ENCODE measurements around the gene SLC22A31.

Gene SLC22A31

DNA sequence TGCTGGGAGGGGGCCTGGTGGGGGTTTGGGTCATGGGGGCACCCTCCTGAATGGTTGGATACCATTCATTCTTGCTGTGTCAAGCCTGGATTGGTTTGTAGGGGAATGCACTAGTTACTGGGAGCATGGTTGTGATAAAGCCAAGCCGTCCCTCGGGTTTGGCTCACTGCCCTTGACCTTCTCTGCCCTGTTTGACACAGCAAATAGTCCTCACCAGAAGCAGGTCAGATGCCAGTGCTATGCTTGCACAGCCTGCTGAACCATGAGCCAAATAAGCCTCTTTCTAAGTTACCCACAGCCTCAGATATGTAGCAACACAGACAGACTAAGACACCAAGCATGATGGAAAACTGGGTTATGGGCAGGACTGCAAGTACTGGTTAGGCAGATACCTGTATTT is 31.8 kb upstream of the SLC22A31 start:
- no peaks in the 10 kb centered on the region for H3K27me3 ChIP-seq (replicated peaks in 2 of 5; ENCODE audit: control insufficient read depth in 4 of 5, insufficient read depth in 5 of 5, low read length in 4 of 5)
- no peaks in the 10 kb centered on the region for H3K4me1 ChIP-seq (ENCODE audit: control extremely low read depth in 1 of 4, control insufficient read depth in 4 of 4, insufficient read depth in 4 of 4, low read length in 3 of 4)
- peaks cover 27 to 65% (median 52%) of the 10 kb centered on the region in 4 experiments for H3K36me3 ChIP-seq (ENCODE audit: control insufficient read depth in 4 of 4, insufficient read depth in 4 of 4, low read length in 3 of 4)
- 80% methylated on average over 1 of the region's 2 CpGs for WGBS (ENCODE audit: insufficient coverage)
- ChIA-PET POLR2A (no interaction called here), CTCF (no interaction called here)
- no peak for DNase-seq
- H3K27ac ChIP-seq (ENCODE audit: insufficient read depth in 1 of 2, low read depth in 1 of 2, low read length in 2 of 2, poor library complexity in 1 of 2, severe bottlenecking in 2 of 2), result no peak overlapping the region
- no peak overlapping the region for H3K4me3 ChIP-seq (ENCODE audit: control insufficient read depth in 1 of 7, extremely low read depth in 1 of 7, insufficient read depth in 4 of 7, low read depth in 2 of 7, low read length in 6 of 7)
- H3K9me3 ChIP-seq (ENCODE audit: control extremely low read depth in 1 of 5, control insufficient read depth in 4 of 5, insufficient read depth in 2 of 5, low read depth in 1 of 5, low read length in 4 of 5), result peaks cover 8 to 28% (median 10%) of the 10 kb centered on the region in 5 experiments

DNA sequence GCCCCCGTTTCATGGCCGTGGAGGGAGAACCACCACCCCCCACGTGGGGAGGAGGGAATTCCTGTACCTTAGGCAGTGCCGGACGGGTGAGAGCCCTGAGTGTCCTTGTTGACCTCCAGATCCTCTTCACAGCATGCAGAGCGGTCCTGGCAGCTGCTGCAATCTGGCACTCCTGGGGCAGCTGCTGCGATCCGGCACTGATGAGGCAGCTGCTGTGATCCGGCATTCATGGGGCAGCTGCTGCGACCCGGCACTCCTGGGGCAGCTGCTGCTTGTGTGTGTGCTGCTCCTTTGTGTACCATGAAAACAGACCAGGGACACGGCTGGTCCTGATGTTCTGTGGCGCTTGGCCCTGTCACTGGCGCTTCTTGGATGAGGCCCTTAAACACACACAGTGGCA is 29.9 kb upstream of the SLC22A31 start:
- POLR2A ChIA-PET, result interaction anchor here (0.6 kb wide), 1 partner anchor 409 kb away, joined by 3 read pairs; no protein-coding TSS in a partner anchor
- DNase-seq, result no peak
- no peaks in the 10 kb centered on the region for H3K27me3 ChIP-seq (replicated peaks in 2 of 5; ENCODE audit: control insufficient read depth in 4 of 5, insufficient read depth in 5 of 5, low read length in 4 of 5)
- peaks cover 8 to 38% (median 13%) of the 10 kb centered on the region in 5 experiments for H3K9me3 ChIP-seq (ENCODE audit: control extremely low read depth in 1 of 5, control insufficient read depth in 4 of 5, insufficient read depth in 2 of 5, low read depth in 1 of 5, low read length in 4 of 5)
- peaks cover 37 to 80% (median 65%) of the 10 kb centered on the region in 4 experiments for H3K36me3 ChIP-seq (ENCODE audit: control insufficient read depth in 4 of 4, insufficient read depth in 4 of 4, low read length in 3 of 4)
- WGBS (ENCODE audit: insufficient coverage), result 93% methylated on average over 14 of the region's 14 CpGs
- no peak overlapping the region for H3K4me3 ChIP-seq (ENCODE audit: control insufficient read depth in 1 of 7, extremely low read depth in 1 of 7, insufficient read depth in 4 of 7, low read depth in 2 of 7, low read length in 6 of 7)
- H3K4me1 ChIP-seq (ENCODE audit: control extremely low read depth in 1 of 4, control insufficient read depth in 4 of 4, insufficient read depth in 4 of 4, low read length in 3 of 4), result no peaks in the 10 kb centered on the region
- H3K27ac ChIP-seq (ENCODE audit: insufficient read depth in 1 of 2, low read depth in 1 of 2, low read length in 2 of 2, poor library complexity in 1 of 2, severe bottlenecking in 2 of 2), result no peak overlapping the region
- CTCF ChIA-PET, result interaction anchor here (1.6 kb wide), 1 partner anchor 10 kb away, joined by 7 read pairs; no protein-coding TSS in a partner anchor

DNA sequence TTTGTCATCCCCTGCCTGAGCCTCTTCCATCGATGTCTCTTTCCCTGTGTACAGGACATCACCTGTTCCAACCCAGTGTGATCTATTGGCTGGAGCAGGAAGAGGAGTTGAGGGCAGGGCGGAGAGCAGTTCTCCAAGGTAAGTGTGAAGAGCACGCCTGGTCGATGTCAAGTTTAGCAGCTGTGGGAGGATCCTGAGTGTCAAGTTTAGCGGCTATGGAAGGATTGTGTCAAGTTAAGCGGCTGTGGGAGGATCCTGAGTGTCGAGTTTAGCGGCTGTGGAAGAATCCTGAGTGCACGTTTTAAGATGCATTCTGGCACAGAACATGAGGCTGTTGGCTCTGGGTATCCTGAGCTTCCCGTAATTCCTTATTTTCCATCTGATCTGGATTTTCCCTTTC is 24.3 kb upstream of the SLC22A31 start:
- Histone ChIP-seq H3K36me3 (ENCODE audit: control insufficient read depth in 4 of 4, insufficient read depth in 4 of 4, low read length in 3 of 4) (peaks cover 33 to 73% (median 54%) of the 10 kb centered on the region in 4 experiments), H3K4me3 (ENCODE audit: control insufficient read depth in 1 of 7, extremely low read depth in 1 of 7, insufficient read depth in 4 of 7, low read depth in 2 of 7, low read length in 6 of 7) (no peak overlapping the region), H3K27ac (ENCODE audit: insufficient read depth in 1 of 2, low read depth in 1 of 2, low read length in 2 of 2, poor library complexity in 1 of 2, severe bottlenecking in 2 of 2) (no peak overlapping the region), H3K4me1 (ENCODE audit: control extremely low read depth in 1 of 4, control insufficient read depth in 4 of 4, insufficient read depth in 4 of 4, low read length in 3 of 4) (no peaks in the 10 kb centered on the region), H3K27me3 (replicated peaks in 2 of 5; ENCODE audit: control insufficient read depth in 4 of 5, insufficient read depth in 5 of 5, low read length in 4 of 5) (no peaks in the 10 kb centered on the region), H3K9me3 (ENCODE audit: control extremely low read depth in 1 of 5, control insufficient read depth in 4 of 5, insufficient read depth in 2 of 5, low read depth in 1 of 5, low read length in 4 of 5) (peaks cover 7 to 29% (median 11%) of the 10 kb centered on the region in 5 experiments)
- POLR2A ChIA-PET, result interaction anchor here (0.6 kb wide), 1 partner anchor 479 kb away, joined by 3 read pairs; no protein-coding TSS in a partner anchor
- WGBS (ENCODE audit: insufficient coverage), result 98% methylated on average over 7 of the region's 10 CpGs
- CTCF ChIA-PET, result interaction anchor here (0.5 to 0.7 kb wide), 2 partner anchors 18 to 318 kb away, joined by 3 read pairs; no protein-coding TSS in a partner anchor
- no peak for DNase-seq

DNA sequence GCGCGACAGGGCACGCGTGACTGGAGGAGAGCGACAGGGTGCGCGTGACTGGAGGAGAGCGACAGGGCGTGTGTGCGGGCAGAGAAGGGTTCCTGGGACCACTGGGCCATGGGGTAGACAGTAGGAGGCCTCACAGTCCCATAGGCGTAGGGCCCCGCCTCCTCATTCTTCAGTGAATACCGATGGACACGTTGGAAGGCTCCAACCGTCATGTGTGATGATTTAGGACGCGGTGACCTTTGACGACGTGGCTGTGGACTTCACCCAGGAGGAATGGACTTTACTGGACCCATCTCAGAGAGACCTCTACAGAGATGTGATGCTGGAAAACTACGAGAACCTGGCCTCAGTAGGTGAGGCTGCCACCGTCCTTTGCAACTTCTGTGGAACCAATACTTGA is 22.6 kb upstream of the SLC22A31 start:
- 97% methylated on average over 21 of the region's 21 CpGs for WGBS (ENCODE audit: insufficient coverage)
- DNase-seq, result no peak
- POLR2A ChIA-PET, result no interaction called here
- Histone ChIP-seq H3K4me3 (ENCODE audit: control insufficient read depth in 1 of 7, extremely low read depth in 1 of 7, insufficient read depth in 4 of 7, low read depth in 2 of 7, low read length in 6 of 7) (no peak overlapping the region), H3K9me3 (ENCODE audit: control extremely low read depth in 1 of 5, control insufficient read depth in 4 of 5, insufficient read depth in 2 of 5, low read depth in 1 of 5, low read length in 4 of 5) (peaks cover 0 to 18% (median 6%) of the 10 kb centered on the region in 5 experiments), H3K4me1 (ENCODE audit: control extremely low read depth in 1 of 4, control insufficient read depth in 4 of 4, insufficient read depth in 4 of 4, low read length in 3 of 4) (peaks cover 2 to 5% (median 5%) of the 10 kb centered on the region in 4 experiments), H3K27ac (ENCODE audit: insufficient read depth in 1 of 2, low read depth in 1 of 2, low read length in 2 of 2, poor library complexity in 1 of 2, severe bottlenecking in 2 of 2) (no peak overlapping the region), H3K36me3 (ENCODE audit: control insufficient read depth in 4 of 4, insufficient read depth in 4 of 4, low read length in 3 of 4) (peaks cover 22 to 60% (median 44%) of the 10 kb centered on the region in 4 experiments), H3K27me3 (replicated peaks in 2 of 5; ENCODE audit: control insufficient read depth in 4 of 5, insufficient read depth in 5 of 5, low read length in 4 of 5) (no peaks in the 10 kb centered on the region)
- CTCF ChIA-PET, result no interaction called here

DNA sequence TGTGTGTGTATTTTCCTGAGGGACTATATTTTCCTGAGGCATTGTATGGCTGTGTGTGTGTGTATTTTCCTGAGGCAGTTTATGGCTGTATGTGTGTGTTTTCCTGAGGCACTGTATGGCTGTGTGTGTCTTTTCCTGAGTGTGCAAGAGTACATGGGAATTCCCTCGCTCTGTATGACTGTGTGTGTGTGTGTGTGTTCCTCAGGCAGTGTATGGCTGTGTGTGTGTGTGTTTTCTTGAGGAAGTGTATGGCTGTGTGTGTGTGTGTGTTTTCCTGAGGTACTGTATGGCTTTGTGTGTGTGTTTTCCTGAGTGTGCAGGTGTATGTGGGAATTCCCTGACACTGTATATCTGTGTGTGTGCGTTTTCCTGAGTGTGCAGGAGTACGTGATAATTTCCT is 21.3 kb upstream of the SLC22A31 start:
- no peak overlapping the region for H3K4me3 ChIP-seq (ENCODE audit: control insufficient read depth in 1 of 7, extremely low read depth in 1 of 7, insufficient read depth in 4 of 7, low read depth in 2 of 7, low read length in 6 of 7)
- peaks cover 10 to 47% (median 31%) of the 10 kb centered on the region in 4 experiments for H3K36me3 ChIP-seq (ENCODE audit: control insufficient read depth in 4 of 4, insufficient read depth in 4 of 4, low read length in 3 of 4)
- peaks cover 8 to 13% (median 12%) of the 10 kb centered on the region in 4 experiments for H3K4me1 ChIP-seq (ENCODE audit: control extremely low read depth in 1 of 4, control insufficient read depth in 4 of 4, insufficient read depth in 4 of 4, low read length in 3 of 4)
- ChIA-PET CTCF (no interaction called here), POLR2A (no interaction called here)
- no peak for DNase-seq
- no peak overlapping the region for H3K27ac ChIP-seq (ENCODE audit: insufficient read depth in 1 of 2, low read depth in 1 of 2, low read length in 2 of 2, poor library complexity in 1 of 2, severe bottlenecking in 2 of 2)
- peaks cover 0 to 4% (median 0%) of the 10 kb centered on the region in 5 experiments for H3K9me3 ChIP-seq (ENCODE audit: control extremely low read depth in 1 of 5, control insufficient read depth in 4 of 5, insufficient read depth in 2 of 5, low read depth in 1 of 5, low read length in 4 of 5)
- 93% methylated on average over 2 of the region's 3 CpGs for WGBS (ENCODE audit: insufficient coverage)
- H3K27me3 ChIP-seq (replicated peaks in 2 of 5; ENCODE audit: control insufficient read depth in 4 of 5, insufficient read depth in 5 of 5, low read length in 4 of 5), result no peaks in the 10 kb centered on the region

DNA sequence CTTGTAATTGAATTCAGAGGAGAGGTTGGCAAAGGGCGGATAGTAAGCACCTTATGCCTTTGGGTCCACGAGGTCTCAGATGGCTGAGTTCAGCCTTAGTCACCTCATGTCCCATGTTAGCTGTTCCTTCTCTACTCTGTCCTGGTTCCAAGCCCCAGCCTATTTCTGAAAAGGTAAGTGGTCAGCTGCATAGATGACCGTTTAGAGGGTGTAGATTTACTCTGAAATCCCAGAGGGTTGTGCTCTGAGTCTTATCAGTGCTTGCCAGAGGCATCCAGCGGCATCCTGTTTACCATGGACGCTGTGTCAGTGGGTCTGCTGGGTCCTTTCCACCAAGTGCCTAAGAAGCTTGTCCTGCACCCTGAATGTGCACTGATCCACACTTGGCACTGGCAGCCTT is 19.0 kb upstream of the SLC22A31 start:
- H3K27ac ChIP-seq (ENCODE audit: insufficient read depth in 1 of 2, low read depth in 1 of 2, low read length in 2 of 2, poor library complexity in 1 of 2, severe bottlenecking in 2 of 2), result no peak overlapping the region
- WGBS (ENCODE audit: insufficient coverage), result 74% methylated on average over 5 of the region's 5 CpGs
- no peaks in the 10 kb centered on the region for H3K9me3 ChIP-seq (ENCODE audit: control extremely low read depth in 1 of 5, control insufficient read depth in 4 of 5, insufficient read depth in 2 of 5, low read depth in 1 of 5, low read length in 4 of 5)
- peak in 1 of 3 donors; percentile 33 for DNase-seq
- ChIA-PET POLR2A (no interaction called here), CTCF (interaction anchor here (1.0 to 1.2 kb wide), 2 partner anchors 94 to 289 kb away, joined by 3 read pairs; partner anchors contain the start of gene SPG7)
- peaks cover 9 to 19% (median 14%) of the 10 kb centered on the region in 4 experiments for H3K4me1 ChIP-seq (ENCODE audit: control extremely low read depth in 1 of 4, control insufficient read depth in 4 of 4, insufficient read depth in 4 of 4, low read length in 3 of 4)
- H3K27me3 ChIP-seq (replicated peaks in 2 of 5; ENCODE audit: control insufficient read depth in 4 of 5, insufficient read depth in 5 of 5, low read length in 4 of 5), result no peaks in the 10 kb centered on the region
- peaks cover 4 to 32% (median 20%) of the 10 kb centered on the region in 4 experiments for H3K36me3 ChIP-seq (ENCODE audit: control insufficient read depth in 4 of 4, insufficient read depth in 4 of 4, low read length in 3 of 4)
- no peak overlapping the region for H3K4me3 ChIP-seq (ENCODE audit: control insufficient read depth in 1 of 7, extremely low read depth in 1 of 7, insufficient read depth in 4 of 7, low read depth in 2 of 7, low read length in 6 of 7)

DNA sequence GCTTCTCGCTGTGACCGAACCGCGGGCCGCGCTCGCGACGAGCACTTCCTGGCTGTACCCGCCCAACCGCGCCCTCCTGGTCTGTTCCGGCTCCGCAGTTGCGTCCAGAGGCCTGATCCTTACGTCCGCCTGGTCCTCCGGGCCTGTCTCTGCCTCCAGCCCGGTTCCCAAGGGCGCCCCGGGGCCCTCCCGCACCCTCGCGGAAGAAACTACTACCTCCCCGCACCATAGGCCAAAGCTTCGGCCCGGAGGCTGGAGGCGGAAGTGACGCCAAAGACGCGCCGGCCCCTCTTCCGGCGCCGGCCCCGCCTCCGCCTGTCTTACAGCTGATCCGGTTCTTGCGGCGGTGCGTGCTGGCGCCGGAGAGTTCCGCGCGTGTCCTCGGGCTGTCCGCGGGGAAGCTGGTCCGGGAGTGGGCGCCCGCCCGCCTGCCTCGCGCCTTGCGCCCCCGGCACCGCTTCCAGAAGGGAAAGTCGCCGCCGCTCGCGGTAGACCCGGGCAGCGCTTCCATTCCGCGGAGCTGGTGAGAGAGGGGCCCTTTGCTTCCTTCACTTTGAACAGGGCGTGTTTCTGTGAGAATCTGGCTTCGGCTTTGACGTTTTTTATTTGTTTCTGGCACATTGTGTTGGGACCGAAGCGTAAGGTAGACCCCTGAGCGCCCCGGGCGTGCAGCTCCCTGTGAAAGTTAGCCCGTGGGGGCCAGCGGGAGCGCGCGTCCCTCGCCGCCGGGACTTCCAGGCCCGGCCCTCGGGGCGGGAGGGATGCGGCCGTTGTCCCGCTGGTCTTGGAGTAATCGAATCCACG is 17.3 kb upstream of the SLC22A31 start, which contains the start of gene ZNF778:
TSS of gene ZNF778 (plus strand) at position 316 of the 804 bp plus-strand sequence. CDS start 3,425 bp downstream, outside the sequence.
- peak; percentile 85 to 92 (median 86) for DNase-seq

More for the DNA sequence above, 17.3 kb upstream of the SLC22A31 start, which contains the start of gene ZNF778:
- under 1% methylated on average over 90 of the region's 91 CpGs for WGBS (ENCODE audit: insufficient coverage)
- Histone ChIP-seq H3K4me3 (ENCODE audit: control insufficient read depth in 1 of 7, extremely low read depth in 1 of 7, insufficient read depth in 4 of 7, low read depth in 2 of 7, low read length in 6 of 7) (peak within 1 kb of the TSS; percentile 89 to 99 (median 95)), H3K9me3 (ENCODE audit: control extremely low read depth in 1 of 5, control insufficient read depth in 4 of 5, insufficient read depth in 2 of 5, low read depth in 1 of 5, low read length in 4 of 5) (no peaks in the 10 kb centered on the region), H3K4me1 (ENCODE audit: control extremely low read depth in 1 of 4, control insufficient read depth in 4 of 4, insufficient read depth in 4 of 4, low read length in 3 of 4) (peaks cover 9 to 19% (median 14%) of the 10 kb centered on the region in 4 experiments), H3K36me3 (ENCODE audit: control insufficient read depth in 4 of 4, insufficient read depth in 4 of 4, low read length in 3 of 4) (peaks cover 0 to 18% (median 13%) of the 10 kb centered on the region in 4 experiments), H3K27me3 (replicated peaks in 2 of 5; ENCODE audit: control insufficient read depth in 4 of 5, insufficient read depth in 5 of 5, low read length in 4 of 5) (no peaks in the 10 kb centered on the region), H3K27ac (ENCODE audit: insufficient read depth in 1 of 2, low read depth in 1 of 2, low read length in 2 of 2, poor library complexity in 1 of 2, severe bottlenecking in 2 of 2) (peak within 1 kb of the TSS; percentile 91 to 97)
- ChIA-PET CTCF (interaction anchor here (0.9 to 1.6 kb wide), 5 partner anchors 71 to 480 kb away, joined by 3 to 5 read pairs (median 3); partner anchors contain the start of gene APRT), POLR2A (interaction anchor here (0.7 to 1.2 kb wide), 4 partner anchors 29 to 407 kb away, joined by 3 read pairs; partner anchors contain the start of gene CBFA2T3)

All from common myeloid progenitor, CD34-positive (primary cell).